ENCODE results near the gene NOD1. TPM values are rescaled to one million over a fixed set of nuclear protein-coding genes. Genes with fewer than 3 reads are reported as not detected.

Gene NOD1
- total and polyA plus RNA-seq, 2 of the 13 experiments (the other 11 are each of a cell fraction or from before 2014, with no cell fraction given), result 1.7 to 2.9 TPM

DNA sequence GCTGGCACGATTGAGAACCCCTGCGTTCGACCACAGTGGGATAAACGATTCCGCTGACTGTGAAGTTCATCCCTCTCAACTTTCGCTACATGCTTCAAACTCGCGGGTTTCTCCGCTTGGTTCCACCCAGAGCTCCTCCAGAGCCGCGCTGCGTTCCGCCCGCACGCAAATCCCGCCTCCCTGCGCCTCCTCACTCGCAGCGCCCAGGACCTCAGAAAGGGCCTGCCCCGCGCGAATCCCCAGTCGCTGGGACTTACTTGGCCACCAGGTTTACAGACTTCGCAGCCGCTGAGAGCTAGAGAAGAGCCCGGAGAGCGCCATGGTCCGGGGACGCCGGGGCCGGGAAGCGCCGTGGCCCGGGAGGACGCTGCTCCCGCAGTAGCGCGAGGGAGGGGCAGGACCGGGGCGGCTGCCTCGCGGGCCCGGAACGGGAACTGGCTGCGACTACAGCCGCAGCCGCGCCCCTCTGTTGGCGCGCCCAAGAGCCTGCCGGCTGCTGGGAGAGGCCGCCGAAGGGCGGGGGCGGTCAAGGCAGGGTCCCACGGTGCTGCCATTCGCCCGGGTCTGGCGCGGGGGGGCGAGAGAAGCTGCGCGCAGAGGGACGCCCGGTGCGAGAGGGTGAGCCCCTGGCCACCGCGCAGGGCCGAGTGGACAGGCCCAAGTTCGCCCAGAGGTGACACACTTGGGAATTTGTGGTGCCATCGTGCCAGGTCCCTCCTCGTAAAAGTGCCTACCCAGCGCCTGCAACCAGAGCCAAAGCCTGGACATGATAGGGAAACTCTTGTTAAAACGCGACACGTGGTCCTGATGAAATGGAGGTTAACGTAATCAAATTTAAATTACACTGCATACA is at the start of gene NOD1 (continued):
- TF ChIP-seq NFAT5 (CRISPR knock-in tag; IDR thresholded peaks at IDR 0.05), result no peak
- TF ChIP-seq THRA (CRISPR knock-in tag; IDR thresholded peaks at IDR 0.05; ENCODE audit: borderline replicate concordance), result no peak
- TF ChIP-seq ZKSCAN8 (CRISPR knock-in tag; IDR thresholded peaks at IDR 0.05; ENCODE audit: borderline replicate concordance), result no peak
- TF ChIP-seq CHD2 (IDR thresholded peaks at IDR 0.05; ENCODE audit: low read depth, low read length), result peak; percentile 72
- peak; percentile 82 for TF ChIP-seq ZNF138 (CRISPR knock-in tag; IDR thresholded peaks at IDR 0.05; ENCODE audit: low read depth)
- TF ChIP-seq FOXK1 (CRISPR knock-in tag; IDR thresholded peaks at IDR 0.05; ENCODE audit: borderline replicate concordance, low read depth), result no peak
- TF ChIP-seq MEIS1 (CRISPR knock-in tag; IDR thresholded peaks at IDR 0.05; ENCODE audit: borderline replicate concordance), result no peak
- TF ChIP-seq, protein P1, sequence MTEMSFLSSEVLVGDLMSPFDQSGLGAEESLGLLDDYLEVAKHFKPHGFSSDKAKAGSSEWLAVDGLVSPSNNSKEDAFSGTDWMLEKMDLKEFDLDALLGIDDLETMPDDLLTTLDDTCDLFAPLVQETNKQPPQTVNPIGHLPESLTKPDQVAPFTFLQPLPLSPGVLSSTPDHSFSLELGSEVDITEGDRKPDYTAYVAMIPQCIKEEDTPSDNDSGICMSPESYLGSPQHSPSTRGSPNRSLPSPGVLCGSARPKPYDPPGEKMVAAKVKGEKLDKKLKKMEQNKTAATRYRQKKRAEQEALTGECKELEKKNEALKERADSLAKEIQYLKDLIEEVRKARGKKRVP (CRISPR knock-in tag; IDR thresholded peaks at IDR 0.05), result 0 out of 4 replicates have a peak, but pooled peaks of 1 of the 2 experiments have one; percentile 38
- TF ChIP-seq, protein P2, sequence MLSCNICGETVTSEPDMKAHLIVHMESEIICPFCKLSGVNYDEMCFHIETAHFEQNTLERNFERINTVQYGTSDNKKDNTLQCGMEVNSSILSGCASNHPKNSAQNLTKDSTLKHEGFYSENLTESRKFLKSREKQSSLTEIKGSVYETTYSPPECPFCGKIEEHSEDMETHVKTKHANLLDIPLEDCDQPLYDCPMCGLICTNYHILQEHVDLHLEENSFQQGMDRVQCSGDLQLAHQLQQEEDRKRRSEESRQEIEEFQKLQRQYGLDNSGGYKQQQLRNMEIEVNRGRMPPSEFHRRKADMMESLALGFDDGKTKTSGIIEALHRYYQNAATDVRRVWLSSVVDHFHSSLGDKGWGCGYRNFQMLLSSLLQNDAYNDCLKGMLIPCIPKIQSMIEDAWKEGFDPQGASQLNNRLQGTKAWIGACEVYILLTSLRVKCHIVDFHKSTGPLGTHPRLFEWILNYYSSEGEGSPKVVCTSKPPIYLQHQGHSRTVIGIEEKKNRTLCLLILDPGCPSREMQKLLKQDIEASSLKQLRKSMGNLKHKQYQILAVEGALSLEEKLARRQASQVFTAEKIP (CRISPR knock-in tag; IDR thresholded peaks at IDR 0.05; ENCODE audit: borderline replicate concordance), result no peak
- TF ChIP-seq, protein P3, sequence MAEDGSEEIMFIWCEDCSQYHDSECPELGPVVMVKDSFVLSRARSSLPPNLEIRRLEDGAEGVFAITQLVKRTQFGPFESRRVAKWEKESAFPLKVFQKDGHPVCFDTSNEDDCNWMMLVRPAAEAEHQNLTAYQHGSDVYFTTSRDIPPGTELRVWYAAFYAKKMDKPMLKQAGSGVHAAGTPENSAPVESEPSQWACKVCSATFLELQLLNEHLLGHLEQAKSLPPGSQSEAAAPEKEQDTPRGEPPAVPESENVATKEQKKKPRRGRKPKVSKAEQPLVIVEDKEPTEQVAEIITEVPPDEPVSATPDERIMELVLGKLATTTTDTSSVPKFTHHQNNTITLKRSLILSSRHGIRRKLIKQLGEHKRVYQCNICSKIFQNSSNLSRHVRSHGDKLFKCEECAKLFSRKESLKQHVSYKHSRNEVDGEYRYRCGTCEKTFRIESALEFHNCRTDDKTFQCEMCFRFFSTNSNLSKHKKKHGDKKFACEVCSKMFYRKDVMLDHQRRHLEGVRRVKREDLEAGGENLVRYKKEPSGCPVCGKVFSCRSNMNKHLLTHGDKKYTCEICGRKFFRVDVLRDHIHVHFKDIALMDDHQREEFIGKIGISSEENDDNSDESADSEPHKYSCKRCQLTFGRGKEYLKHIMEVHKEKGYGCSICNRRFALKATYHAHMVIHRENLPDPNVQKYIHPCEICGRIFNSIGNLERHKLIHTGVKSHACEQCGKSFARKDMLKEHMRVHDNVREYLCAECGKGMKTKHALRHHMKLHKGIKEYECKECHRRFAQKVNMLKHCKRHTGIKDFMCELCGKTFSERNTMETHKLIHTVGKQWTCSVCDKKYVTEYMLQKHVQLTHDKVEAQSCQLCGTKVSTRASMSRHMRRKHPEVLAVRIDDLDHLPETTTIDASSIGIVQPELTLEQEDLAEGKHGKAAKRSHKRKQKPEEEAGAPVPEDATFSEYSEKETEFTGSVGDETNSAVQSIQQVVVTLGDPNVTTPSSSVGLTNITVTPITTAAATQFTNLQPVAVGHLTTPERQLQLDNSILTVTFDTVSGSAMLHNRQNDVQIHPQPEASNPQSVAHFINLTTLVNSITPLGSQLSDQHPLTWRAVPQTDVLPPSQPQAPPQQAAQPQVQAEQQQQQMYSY (CRISPR knock-in tag; IDR thresholded peaks at IDR 0.05), result peak; percentile 80; the same call in 1 of the 2 replicates
- TF ChIP-seq GFI1 (CRISPR knock-in tag; IDR thresholded peaks at IDR 0.05; ENCODE audit: borderline replicate concordance), result 0 out of 2 replicates have a peak, but pooled peaks have one; percentile 68
- TF ChIP-seq ZNF781 (CRISPR knock-in tag; IDR thresholded peaks at IDR 0.05; ENCODE audit: borderline replicate concordance, not compliant biosample characterization), result no peak

Measured in HepG2 (cell line).